Medulla oblongata (tissue), 1 donor: ENCODE data around the gene COMMD1.
"Not testable (repeated sequence)": the region's sequence is repeated elsewhere in the genome, so short reads cannot be mapped to it uniquely, and the experiment has no call there.

ENCODE experiments used
- DNase-seq: peaks from one replicate; pipeline ENCODE4 v3.0.0-alpha.2; 2015; ENCODE audit errors: extremely low spot score

The COMMD1 gene

DNA sequence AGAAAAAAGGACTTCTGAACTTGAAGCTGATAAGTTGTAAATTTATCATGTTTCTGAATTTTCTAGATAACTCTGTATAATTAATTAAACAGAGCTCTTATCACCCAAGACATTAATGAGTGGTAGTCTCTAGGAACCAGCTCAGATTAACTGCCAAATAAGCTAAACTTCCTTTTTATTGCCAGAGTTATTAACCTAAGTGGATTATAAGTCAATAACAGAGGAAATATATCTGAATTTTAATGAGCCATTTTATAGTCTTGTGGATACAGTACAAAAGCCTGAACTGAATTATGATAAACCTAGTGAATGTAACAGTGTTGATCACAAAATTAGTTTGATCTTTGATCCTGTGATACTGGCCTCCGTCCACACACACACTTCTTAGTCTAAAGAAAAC, 111.5 kb downstream of the COMMD1 start:
- DNase-seq, result no peak

- DNase-seq, result no peak
These were observed 124.4 kb downstream of the COMMD1 start for GRCh38 chr2:62029910-62030309.

- DNase-seq, result no peak
These were observed 125.4 kb downstream of the COMMD1 start for GRCh38 chr2:62030902-62031301.

DNA sequence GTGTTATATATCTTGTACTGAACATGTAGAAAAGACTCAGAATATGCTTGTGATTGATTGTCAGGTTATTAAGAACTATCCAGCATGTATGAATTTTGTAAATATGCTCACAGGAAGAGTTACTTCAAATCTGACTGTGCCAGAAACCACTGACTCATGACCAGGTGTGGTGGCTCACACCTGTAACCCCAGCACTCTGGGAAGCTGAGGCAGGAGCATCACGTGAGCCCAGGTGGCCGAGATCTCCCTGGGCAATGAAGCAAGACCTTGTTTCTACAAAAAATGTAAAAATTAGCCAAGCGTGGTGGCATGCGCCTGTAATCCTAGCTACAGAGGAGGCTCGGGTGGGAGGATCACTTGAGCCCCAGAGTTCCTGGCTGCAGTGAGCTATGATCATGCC, 126.6 kb downstream of the COMMD1 start:
- no peak for DNase-seq

DNA sequence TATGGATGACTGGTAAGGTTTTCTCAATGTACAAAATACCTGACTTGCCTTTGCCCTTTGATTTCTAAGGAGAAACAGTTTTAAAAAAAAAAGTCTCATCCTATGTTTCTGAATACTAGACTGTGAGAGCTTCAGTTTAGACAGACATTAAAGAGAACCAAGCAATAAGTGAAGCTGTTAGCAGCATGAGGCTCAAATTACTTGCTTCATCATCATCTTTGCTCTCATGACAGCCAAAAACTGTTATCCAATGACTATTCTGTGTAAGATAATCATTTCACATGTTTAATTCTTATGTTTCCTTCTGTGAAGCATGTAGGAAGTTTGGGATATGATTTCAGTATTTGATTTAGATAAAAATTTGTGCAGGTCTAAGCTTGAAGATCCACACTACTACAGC, 129.2 kb downstream of the COMMD1 start:
- DNase-seq, result no peak

DNA sequence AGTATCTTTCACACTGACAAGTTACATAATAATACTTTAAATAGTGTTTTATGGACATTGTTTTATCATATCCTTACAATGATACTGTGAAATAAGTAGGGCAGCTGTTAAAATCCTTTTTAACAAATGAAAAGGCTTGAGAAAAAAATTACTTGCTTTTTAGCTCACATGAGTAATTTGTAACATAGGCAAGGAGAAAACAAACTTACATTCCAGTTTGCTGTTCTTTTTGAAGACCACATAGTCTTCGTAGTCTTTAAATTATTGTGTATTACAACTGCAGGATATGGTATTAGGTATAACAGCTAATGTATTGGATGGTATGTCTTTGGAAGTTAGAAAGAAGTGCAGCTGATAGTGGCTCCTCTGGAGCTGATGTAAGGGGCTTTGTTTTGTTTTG, 130.8 kb downstream of the COMMD1 start:
- no peak for DNase-seq

DNA sequence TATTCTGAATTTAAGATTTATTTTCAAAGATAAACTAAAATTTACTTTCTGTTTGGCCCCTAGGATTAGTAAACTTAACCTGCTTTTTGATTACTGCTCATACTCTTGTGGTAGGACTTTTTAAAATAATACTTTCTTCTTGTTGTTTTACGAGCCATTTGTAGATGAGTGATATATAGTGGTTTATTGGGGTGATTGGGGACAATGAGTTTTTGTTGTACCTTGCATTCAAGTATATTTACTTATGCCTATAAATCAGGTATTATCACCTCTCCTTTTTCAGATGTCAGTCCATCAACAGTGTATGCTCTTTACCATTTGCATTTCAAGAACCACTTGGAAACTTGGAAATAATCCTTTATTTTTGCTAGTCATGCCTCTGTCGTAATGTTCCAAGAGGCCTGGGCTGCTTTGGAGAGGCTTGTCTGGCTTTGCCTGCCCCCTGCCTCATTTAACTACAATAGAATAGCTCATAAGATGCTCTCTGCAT, 131.3 kb downstream of the COMMD1 start:
- DNase-seq, result no peak

DNA sequence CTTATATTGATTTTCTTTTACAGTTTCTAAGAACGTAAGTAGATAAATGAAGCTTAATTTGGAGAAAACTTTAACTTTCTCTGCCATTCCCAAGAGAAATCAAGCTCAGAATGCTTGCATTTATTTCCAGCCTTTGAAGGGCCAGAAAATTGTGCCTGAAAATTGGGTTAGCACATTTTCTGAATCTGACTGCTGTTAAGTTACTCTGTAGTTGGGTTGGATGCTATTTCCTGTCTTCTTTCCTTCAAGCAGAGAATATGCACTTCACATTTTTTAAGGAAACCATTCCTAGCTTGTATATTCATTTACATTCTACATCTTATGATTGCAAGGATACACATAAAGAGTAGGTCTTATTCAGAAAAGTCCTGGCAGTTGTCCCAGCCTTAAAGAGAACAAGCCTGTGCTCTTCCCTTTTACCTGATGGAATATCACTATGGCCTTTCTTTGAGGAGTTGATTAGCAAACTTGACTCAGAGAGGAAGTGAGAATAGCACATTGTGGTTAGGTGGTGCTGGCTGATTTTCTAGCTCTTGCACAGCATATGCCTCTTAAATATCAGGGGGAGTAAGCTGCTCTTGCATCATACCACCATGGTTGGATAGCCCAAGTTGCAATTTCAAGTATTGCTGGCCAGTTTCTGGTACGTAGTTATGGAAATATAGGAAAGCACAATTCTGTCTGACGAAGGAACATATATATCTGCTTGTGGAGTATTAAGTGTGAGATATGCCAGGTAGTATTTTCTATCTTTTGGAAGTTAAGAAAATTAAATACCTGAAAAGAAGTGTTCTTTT, 133.7 kb downstream of the COMMD1 start:
- peak; percentile 63 for DNase-seq

DNA sequence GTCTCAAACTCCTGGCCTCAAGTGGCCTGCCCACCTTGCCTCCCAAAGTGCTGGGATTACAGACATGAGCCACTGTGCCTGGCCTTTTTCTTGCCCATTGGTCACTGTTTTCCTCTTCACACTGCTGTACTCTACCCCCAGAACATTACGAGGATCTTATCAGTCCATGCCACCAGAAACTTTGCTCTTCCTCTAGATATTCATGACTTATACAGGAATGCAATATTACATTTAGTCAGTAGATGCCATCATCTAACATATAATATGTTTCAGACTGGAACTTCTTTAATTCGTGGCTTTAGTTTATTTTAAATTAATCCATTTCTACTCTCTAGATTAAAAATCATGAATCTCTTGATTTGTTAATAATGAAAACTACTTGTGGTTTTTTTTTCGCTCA, 135.5 kb downstream of the COMMD1 start:
- no peak for DNase-seq

GRCh38 chr2:62041701-62042385, 136.4 kb downstream of the COMMD1 start:
- not testable (repeated sequence) for DNase-seq

DNA sequence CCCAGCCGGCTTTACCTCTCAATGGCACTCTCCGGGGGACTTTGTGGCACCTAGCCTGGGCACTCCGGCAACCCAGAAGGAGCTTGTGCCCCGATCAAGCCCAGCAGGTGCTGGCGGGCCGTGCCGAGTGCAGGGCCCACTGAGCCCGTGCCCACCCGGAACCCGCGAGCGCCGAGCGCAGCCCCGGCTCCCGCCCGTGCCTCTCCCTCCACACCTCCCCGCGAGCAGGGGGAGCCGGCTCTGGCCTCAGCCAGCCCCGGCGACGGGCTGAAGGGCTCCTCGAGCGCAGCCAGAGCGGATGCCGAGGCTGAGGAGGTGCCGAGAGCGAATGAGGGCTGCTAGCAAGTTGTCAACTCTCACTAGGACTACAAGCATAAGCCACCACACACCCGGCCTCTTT, 136.9 kb downstream of the COMMD1 start:
- no peak for DNase-seq

DNA sequence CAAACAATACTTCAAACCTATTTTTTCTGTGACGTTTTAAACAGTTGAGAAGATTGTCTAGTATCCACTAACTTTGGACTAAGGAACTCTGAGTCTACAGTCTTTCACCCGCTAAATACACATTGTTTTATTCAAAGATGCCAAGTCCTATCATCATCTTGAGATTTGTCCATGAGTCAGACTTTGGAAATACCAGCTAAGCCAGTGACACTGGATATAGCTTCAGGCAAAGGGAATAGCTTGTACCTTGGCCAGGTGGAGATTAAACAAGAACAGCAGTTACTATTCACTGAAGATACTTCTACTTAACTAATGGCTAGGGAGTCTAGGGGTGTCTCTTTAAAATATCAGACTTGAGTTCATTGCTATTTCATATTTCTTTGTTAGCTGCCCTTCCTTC, 137.5 kb downstream of the COMMD1 start:
- no peak for DNase-seq

GRCh38 chr2:62045017-62045543, 139.6 kb downstream of the COMMD1 start:
- no peak for DNase-seq

GRCh38 chr2:62046141-62046540, 140.7 kb downstream of the COMMD1 start:
- no peak for DNase-seq

DNA sequence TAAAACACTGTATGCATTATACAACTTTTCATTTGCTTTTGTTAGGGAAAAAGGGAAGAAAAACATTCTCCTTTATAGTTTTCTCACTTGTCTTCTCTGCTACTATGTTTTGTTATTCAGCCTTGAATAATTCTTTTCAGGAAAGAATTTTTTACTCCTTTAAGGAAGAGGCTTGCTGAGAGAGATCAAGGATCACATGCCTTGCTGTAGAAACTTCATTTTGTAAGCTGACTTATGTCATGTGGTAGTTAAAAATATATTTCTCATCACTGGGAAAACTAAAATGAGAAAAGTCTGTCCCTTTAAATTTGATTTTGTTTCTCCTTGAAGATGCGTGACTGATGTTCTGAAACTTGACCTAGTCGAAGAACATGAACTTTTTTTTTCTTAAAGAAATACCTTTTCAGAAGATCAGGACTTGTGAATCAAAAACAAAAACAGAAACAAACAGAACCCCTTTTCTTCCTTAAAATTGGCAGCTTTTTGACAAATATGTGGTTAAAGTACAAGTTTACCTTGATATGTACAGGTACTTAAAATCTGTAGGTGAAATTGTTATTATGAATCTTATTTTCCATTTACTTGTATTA, 145.1 kb downstream of the COMMD1 start:
- peak; percentile 2 for DNase-seq

DNA sequence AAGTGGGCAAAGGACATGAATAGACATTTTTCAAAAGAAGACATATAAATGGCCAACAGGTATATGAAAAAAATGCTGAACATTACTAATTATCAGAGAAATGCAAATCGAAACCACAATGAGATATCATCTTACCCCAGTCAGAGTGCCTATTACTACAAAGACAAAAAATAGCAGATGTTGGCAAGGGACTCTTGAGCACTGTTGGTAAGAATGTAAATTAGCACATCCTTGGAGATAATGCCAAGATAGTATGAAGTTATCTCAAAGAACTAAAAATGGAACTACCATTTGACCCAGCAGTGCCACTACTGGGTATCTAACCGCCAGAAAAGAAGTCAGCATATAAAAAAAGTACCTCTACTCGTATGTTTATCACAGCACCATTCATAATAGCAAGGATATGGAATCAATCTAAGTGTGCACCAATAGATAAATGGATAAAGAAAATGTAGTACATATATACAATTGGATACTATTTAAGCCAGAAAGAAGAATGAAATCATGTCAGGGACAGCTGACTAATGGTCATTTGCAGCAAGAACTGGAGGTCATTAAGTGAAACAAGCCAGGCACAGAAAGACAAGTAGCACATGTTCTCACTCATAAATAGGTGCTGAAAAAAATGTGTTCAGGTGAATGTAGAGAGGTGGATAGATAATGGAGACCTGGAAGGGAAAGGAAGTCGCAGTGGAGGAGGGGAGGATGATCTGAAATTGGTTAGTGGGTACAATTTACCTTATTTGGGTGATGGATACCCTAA, 148.7 kb downstream of the COMMD1 start:
- DNase-seq, result no peak

GRCh38 chr2:62054916-62055450, 149.5 kb downstream of the COMMD1 start:
- DNase-seq, result no peak

DNA sequence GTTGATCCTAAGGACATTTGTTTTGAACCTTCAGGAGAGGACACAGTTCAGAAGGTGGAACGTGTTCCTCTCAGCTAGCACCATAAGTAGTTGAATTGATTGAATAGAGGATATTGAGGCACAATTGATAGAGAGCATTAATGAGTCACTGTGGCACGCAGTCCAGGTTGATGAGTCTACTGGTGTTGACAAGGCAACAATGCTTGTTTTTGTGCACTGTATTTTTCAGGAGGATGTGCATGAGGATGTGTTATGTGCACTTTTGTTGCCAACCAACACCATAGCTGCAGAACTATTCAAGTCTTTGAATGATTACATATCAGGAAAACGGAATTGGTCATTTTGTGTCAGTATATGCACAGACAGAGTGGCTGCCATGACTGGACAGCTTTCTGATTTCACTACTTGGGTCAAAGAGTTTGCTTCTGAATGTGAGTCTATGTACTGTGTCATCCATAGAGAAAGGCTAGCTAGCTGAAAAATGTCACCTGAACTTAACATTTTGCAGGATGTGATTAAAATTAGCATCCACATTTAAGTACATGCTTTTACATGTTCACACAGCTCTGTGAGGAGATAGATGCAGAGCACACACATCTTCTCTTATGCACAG, 150.4 kb downstream of the COMMD1 start:
- no peak for DNase-seq

DNA sequence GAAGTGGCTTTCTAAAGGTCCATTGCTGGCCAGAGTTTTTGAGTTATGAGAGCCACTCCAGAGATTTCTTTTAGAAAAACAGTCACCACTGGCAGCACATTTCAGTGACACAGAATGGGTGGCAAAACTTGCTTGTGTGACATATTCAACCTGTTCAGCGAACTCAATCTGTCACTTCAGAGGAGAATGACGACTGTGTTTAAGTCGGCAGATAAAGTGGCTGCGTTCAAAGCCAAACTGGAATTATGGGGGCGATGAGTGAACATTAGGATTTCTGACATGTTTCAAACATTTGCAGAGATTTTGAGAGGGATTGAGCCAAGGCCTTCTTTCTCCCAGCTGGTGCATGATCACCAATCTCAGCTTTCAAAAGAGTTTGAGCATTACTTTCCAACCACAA, 150.9 kb downstream of the COMMD1 start:
- DNase-seq, result no peak

- DNase-seq, result no peak
These were observed 159.8 kb downstream of the COMMD1 start for GRCh38 chr2:62065243-62065642.

DNA sequence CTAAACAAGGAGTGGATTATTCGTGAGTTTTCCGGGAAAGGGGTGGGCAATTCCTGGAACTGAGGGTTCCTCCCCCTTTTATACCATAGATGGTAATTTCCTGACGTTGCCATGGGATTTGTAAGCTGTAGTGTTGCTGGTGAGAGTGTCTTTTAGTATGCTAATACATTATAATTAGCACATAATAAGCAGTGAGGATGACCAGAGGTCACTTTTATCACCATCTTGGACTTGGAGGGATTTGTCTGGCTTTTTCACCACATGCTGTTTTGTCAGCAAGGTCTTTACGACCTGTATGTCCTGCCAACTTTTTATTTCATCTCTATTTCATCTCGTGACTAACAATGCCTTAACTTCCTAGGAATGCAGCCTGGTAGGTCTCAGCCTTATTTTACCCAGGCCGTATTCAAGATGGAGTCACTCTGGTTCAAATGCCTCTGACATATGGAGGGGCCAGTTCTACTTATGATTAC, 165.7 kb downstream of the COMMD1 start:
- DNase-seq, result no peak
